ENCODE measurements around the gene FOLH1.
"Not testable (repeated sequence)": the region's sequence is repeated elsewhere in the genome, so short reads cannot be mapped to it uniquely, and the experiment has no call there.

FOLH1 gene

GRCh38 chr11:49177936-49178335 is 30.5 kb downstream of the FOLH1 start:
- H3K36me3 ChIP-seq (ENCODE audit: insufficient read depth, low read length); H3K27me3 ChIP-seq (ENCODE audit: insufficient read depth, low read length); H2AFZ ChIP-seq (ENCODE audit: low read length, unreplicated experiment); H3K27ac ChIP-seq (ENCODE audit: low read depth, low read length); H3K4me1 ChIP-seq (ENCODE audit: control insufficient read depth, insufficient read depth, low read length, unreplicated experiment); H3K4me3 ChIP-seq (ENCODE audit: low read depth, low read length); H3K79me2 ChIP-seq (ENCODE audit: control insufficient read depth, insufficient read depth, low read length, unreplicated experiment): not testable (repeated sequence)

GRCh38 chr11:49175378-49175777 is 33.0 kb downstream of the FOLH1 start:
- not testable (repeated sequence) for H3K36me3 ChIP-seq (ENCODE audit: insufficient read depth, low read length); H3K4me3 ChIP-seq (ENCODE audit: low read depth, low read length); H3K4me1 ChIP-seq (ENCODE audit: control insufficient read depth, insufficient read depth, low read length, unreplicated experiment); H2AFZ ChIP-seq (ENCODE audit: low read length, unreplicated experiment); H3K27me3 ChIP-seq (ENCODE audit: insufficient read depth, low read length); H3K27ac ChIP-seq (ENCODE audit: low read depth, low read length); H3K79me2 ChIP-seq (ENCODE audit: control insufficient read depth, insufficient read depth, low read length, unreplicated experiment)

GRCh38 chr11:49174691-49175366 is 33.6 kb downstream of the FOLH1 start:
- not testable (repeated sequence) for H3K79me2 ChIP-seq (ENCODE audit: control insufficient read depth, insufficient read depth, low read length, unreplicated experiment); H3K27me3 ChIP-seq (ENCODE audit: insufficient read depth, low read length); H3K4me1 ChIP-seq (ENCODE audit: control insufficient read depth, insufficient read depth, low read length, unreplicated experiment); H2AFZ ChIP-seq (ENCODE audit: low read length, unreplicated experiment); H3K27ac ChIP-seq (ENCODE audit: low read depth, low read length); H3K4me3 ChIP-seq (ENCODE audit: low read depth, low read length); H3K36me3 ChIP-seq (ENCODE audit: insufficient read depth, low read length)

GRCh38 chr11:49171613-49172012 is 36.8 kb downstream of the FOLH1 start:
- not testable (repeated sequence) for H3K27me3 ChIP-seq (ENCODE audit: insufficient read depth, low read length); H3K79me2 ChIP-seq (ENCODE audit: control insufficient read depth, insufficient read depth, low read length, unreplicated experiment); H3K27ac ChIP-seq (ENCODE audit: low read depth, low read length); H3K4me1 ChIP-seq (ENCODE audit: control insufficient read depth, insufficient read depth, low read length, unreplicated experiment); H2AFZ ChIP-seq (ENCODE audit: low read length, unreplicated experiment); H3K36me3 ChIP-seq (ENCODE audit: insufficient read depth, low read length); H3K4me3 ChIP-seq (ENCODE audit: low read depth, low read length)

GRCh38 chr11:49169579-49169978 is 38.8 kb downstream of the FOLH1 start:
- H3K79me2 ChIP-seq (ENCODE audit: control insufficient read depth, insufficient read depth, low read length, unreplicated experiment); H3K27ac ChIP-seq (ENCODE audit: low read depth, low read length); H3K27me3 ChIP-seq (ENCODE audit: insufficient read depth, low read length); H2AFZ ChIP-seq (ENCODE audit: low read length, unreplicated experiment); H3K4me3 ChIP-seq (ENCODE audit: low read depth, low read length); H3K4me1 ChIP-seq (ENCODE audit: control insufficient read depth, insufficient read depth, low read length, unreplicated experiment); H3K36me3 ChIP-seq (ENCODE audit: insufficient read depth, low read length): not testable (repeated sequence)

- not testable (repeated sequence) for H2AFZ ChIP-seq (ENCODE audit: low read length, unreplicated experiment); H3K79me2 ChIP-seq (ENCODE audit: control insufficient read depth, insufficient read depth, low read length, unreplicated experiment); H3K4me3 ChIP-seq (ENCODE audit: low read depth, low read length); H3K27me3 ChIP-seq (ENCODE audit: insufficient read depth, low read length); H3K27ac ChIP-seq (ENCODE audit: low read depth, low read length); H3K4me1 ChIP-seq (ENCODE audit: control insufficient read depth, insufficient read depth, low read length, unreplicated experiment); H3K36me3 ChIP-seq (ENCODE audit: insufficient read depth, low read length)
Measured at GRCh38 chr11:49168992-49169391, 39.4 kb downstream of the FOLH1 start.

- no peak overlapping the region for H3K4me3 ChIP-seq (ENCODE audit: low read depth, low read length)
- no peaks in the 10 kb centered on the region for H3K4me1 ChIP-seq (ENCODE audit: control insufficient read depth, insufficient read depth, low read length, unreplicated experiment)
- no peaks in the 10 kb centered on the region for H3K36me3 ChIP-seq (ENCODE audit: insufficient read depth, low read length)
- H3K27me3 ChIP-seq (ENCODE audit: insufficient read depth, low read length): no peaks in the 10 kb centered on the region
- H3K27ac ChIP-seq (ENCODE audit: low read depth, low read length): no peak overlapping the region
- no peaks in the 10 kb centered on the region for H3K79me2 ChIP-seq (ENCODE audit: control insufficient read depth, insufficient read depth, low read length, unreplicated experiment)
- H2AFZ ChIP-seq (ENCODE audit: low read length, unreplicated experiment): no peak overlapping the region
Measured at GRCh38 chr11:49151211-49151610, 57.2 kb downstream of the FOLH1 start.

- not testable (repeated sequence) for H3K27ac ChIP-seq (ENCODE audit: low read depth, low read length); H3K27me3 ChIP-seq (ENCODE audit: insufficient read depth, low read length); H3K4me1 ChIP-seq (ENCODE audit: control insufficient read depth, insufficient read depth, low read length, unreplicated experiment); H3K36me3 ChIP-seq (ENCODE audit: insufficient read depth, low read length); H3K4me3 ChIP-seq (ENCODE audit: low read depth, low read length); H2AFZ ChIP-seq (ENCODE audit: low read length, unreplicated experiment); H3K79me2 ChIP-seq (ENCODE audit: control insufficient read depth, insufficient read depth, low read length, unreplicated experiment)
Measured at GRCh38 chr11:49102356-49102755, 106.0 kb downstream of the FOLH1 start.

Data from ACC112 (cell line).